NCI-H526 (cell line): ENCODE measurements around the gene PHLPP1.

Experiments used
- DNase-seq, 2 experiments: peaks; one replicate each; lab custom pipeline; 2025; lab: John Stamatoyannopoulos, UW

Gene PHLPP1

GRCh38 chr18:62810682-62811081, 95.3 kb downstream of the PHLPP1 start:
- no peak for DNase-seq

DNA sequence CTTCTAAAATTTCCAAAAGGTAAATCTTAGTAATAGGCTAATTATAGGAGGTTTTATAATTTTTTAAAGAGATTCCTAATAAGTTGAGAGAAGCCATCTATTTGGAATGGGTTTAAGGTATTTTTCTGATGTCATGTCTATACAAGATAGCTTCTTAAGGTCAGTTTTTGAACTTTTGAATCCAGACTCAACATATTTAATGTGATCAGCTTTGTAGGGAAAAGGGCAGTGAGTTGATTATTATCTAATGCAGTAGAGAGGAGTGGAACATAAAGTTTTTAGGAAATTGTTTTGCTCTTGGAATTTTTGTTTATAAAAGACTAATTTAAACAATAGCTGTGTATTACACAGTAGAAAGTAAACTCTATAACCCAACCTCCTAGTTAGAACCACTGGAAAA, 96.3 kb downstream of the PHLPP1 start:
- DNase-seq, result no peak

- no peak for DNase-seq
These were observed 96.9 kb downstream of the PHLPP1 start for GRCh38 chr18:62812242-62812641.

DNA sequence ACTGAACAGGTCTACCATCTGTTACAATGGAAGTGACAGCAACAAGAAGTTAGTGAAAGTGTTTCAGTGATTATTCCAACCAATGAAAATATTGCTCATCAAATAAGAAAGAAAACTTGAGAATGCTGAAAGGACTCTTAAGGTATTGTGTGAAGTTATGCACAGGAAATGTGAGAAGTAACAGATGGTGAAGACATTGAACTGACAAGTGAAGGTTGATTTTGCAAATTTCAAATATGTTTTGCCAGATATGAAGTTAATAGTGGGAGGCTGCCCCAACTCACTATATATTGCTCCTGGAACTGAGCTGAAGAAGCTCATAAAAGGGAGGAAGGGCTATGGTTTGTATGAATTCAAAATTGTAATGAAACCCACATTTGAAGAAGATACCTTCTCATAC, 97.5 kb downstream of the PHLPP1 start:
- DNase-seq, result no peak

GRCh38 chr18:62814132-62814759, 98.9 kb downstream of the PHLPP1 start:
- DNase-seq, result no peak

DNA sequence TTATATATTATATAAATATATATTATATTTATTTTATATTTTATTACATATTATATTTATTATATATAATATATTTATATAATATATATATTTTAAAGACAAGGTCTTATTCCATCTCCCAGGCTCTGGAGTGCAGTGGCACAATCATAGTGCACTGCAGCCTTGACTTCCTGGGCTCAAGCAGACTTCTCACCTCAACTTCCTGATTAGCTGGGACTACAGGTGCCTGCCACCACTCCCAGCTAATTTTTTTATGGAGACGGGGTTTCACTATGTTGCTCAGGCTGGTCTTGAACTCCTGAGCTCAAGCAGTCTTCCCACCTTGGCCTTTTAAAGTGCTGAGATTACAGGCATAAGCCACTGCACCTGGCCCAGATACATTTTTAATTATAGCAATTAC, 110.0 kb downstream of the PHLPP1 start:
- DNase-seq, result no peak

DNA sequence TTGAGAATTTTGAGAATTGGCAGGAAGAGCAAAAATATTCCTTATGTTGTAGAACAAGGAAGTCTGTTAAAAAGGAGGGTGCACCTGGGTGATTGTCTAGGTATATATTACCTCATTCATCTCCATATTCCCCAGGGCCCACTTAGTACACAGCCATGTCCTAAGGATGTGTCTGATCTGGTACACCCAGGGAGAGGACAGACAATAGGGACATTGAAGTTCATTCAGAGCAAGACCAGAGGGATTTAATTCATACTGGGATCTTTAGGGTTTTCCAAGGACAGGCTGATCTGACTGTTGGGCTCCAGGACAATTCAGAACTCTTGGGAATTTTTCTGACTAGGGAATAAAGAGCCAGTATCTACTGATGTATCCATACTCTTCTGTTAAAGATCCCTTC, 112.1 kb downstream of the PHLPP1 start:
- DNase-seq, result peak; percentile 95

- no peak for DNase-seq
These were observed 112.8 kb downstream of the PHLPP1 start for GRCh38 chr18:62828091-62828640.

- no peak for DNase-seq
These were observed 113.5 kb downstream of the PHLPP1 start for GRCh38 chr18:62828852-62829251.

- no peak for DNase-seq
These were observed 114.6 kb downstream of the PHLPP1 start for GRCh38 chr18:62829936-62830335.

- peak; percentile 69 to 71 for DNase-seq
These were observed 116.9 kb downstream of the PHLPP1 start for GRCh38 chr18:62832282-62832681.

GRCh38 chr18:62833494-62833893, 118.2 kb downstream of the PHLPP1 start:
- no peak for DNase-seq

DNA sequence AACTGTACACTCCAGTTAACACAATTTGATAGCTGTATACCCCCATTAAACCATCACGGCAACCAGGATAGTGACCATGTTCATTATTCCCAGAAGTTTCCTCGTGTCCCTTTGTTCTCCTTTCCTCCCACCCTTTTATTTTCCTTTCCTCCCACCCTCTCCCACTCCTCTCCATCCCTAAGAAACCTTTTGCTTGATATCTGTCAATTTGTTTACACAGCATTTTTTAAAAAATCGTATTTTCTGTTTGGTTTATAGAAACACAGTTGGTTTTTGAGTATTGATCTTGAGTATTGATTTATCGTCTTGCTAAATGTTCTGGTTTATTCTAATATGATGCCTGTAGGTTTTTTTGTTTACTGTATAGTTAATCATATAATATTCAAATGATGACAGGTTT, 119.4 kb downstream of the PHLPP1 start:
- DNase-seq, result no peak

DNA sequence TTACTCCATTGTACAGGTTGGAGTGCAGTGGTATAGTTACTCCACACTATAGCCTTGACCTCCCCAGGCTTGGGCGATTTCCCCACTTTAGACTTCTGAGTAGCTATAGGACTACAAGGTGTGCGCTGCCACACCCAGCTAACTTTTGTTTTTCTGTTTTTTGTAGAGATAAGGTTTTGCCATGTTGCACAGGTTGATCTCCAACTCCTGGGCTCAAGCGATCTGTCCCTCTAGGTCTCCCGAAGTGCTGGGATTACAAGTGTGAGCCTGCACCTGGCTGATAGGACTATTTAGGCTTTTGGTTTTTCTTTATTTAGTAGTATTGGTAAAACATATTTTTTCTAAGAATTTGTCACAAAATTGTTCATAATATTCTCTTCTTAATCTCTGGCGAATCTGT, 121.7 kb downstream of the PHLPP1 start:
- DNase-seq, result no peak

GRCh38 chr18:62838475-62839098, 123.2 kb downstream of the PHLPP1 start:
- peak; percentile 45 to 72 for DNase-seq

- DNase-seq, result no peak
These were observed 124.8 kb downstream of the PHLPP1 start for GRCh38 chr18:62839874-62840713.

- no peak for DNase-seq
These were observed 126.1 kb downstream of the PHLPP1 start for GRCh38 chr18:62841405-62841804.

DNA sequence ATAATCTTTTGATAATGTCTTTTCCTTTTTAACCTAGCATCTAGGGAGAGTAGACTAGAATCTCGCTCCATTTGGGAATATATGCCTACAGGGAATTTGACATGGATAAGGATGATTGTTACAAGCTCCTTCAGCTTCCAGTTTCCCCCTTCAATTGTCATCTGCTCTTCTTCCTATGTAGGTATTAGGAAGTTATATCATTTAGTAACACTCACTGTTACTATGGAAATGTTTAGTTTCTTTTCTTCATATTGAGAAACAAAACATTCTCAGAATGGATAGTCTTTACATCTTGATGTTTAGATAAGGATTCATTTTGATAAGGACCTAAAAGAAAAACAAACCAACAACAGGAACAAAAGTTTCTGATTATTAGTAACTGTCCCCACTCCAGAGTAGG, 127.6 kb downstream of the PHLPP1 start:
- no peak for DNase-seq

- no peak for DNase-seq
These were observed 129.7 kb downstream of the PHLPP1 start for GRCh38 chr18:62844850-62845643.

DNA sequence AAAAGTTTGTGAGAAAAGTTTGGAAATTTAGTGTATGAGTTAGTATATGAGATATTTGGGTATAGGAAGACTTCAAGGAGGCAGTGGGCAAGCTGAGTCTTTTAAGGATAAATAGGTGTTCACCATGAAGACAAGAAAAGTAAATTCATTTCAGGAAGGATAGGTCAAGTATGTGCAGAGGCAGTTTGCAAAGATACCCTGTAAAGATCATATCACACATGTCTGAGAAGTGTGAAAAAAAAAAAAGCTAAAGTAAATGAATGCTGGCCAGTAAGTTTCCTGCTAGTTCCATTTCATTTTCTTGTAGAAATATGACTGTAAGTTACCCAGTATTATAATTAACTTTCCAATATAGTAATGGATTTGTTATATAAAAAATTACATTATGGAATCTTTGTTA, 131.0 kb downstream of the PHLPP1 start:
- no peak for DNase-seq

DNA sequence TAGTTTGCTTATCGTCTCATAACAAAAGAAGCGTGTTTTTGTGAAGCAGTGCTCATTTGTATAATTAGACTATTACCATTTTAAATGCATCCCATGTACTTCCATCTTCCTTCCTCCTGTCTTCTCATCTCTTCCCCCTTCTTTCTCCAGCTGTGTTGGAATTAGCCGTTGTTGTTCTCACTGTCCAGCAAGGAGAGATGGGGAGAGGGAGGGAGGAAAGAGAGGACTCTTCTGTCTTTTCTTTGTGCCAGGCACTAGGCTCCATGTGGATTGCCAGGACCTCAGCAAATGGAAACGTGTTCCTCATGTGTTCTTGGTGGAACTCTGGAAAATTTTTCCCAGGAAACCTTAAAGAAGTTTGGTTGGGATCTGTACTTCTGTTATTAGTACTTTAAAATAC, 131.7 kb downstream of the PHLPP1 start:
- no peak for DNase-seq

- no peak for DNase-seq
These were observed 133.6 kb downstream of the PHLPP1 start for GRCh38 chr18:62848946-62849345.
